ENCODE data around the gene TPT1.
A peak's percentile ranks its signal among the peaks of the same experiment; 100 is the strongest.
"Not testable (repeated sequence)": the region's sequence is repeated elsewhere in the genome, so short reads cannot be mapped to it uniquely, and the experiment has no call there.

TPT1 gene

GRCh38 chr13:45341034-45341798 is at the start of gene TPT1:
Gene TPT1 (minus strand): TSS chr13:45341183. CDS start chr13:45341069, 114 bp downstream.
- peak; percentile 97 for DNase-seq

- DNase-seq = not testable (repeated sequence)
Observed at GRCh38 chr13:45390348-45390747, 49.4 kb upstream of the TPT1 start.

- DNase-seq = no peak
Observed at GRCh38 chr13:45388664-45389063, 47.7 kb upstream of the TPT1 start.

- not testable (repeated sequence) for DNase-seq
Observed at GRCh38 chr13:45386892-45387575, 46.1 kb upstream of the TPT1 start.

GRCh38 chr13:45385907-45386553 is 45.0 kb upstream of the TPT1 start:
- DNase-seq = no peak

GRCh38 chr13:45385320-45385719 is 44.3 kb upstream of the TPT1 start:
- no peak for DNase-seq

- DNase-seq = no peak
Observed at GRCh38 chr13:45384474-45385174, 43.6 kb upstream of the TPT1 start.

GRCh38 chr13:45382739-45383138 is 41.8 kb upstream of the TPT1 start:
- DNase-seq = not testable (repeated sequence)

GRCh38 chr13:45381196-45381595 is 40.2 kb upstream of the TPT1 start:
- no peak for DNase-seq

- not testable (repeated sequence) for DNase-seq
Observed at GRCh38 chr13:45380708-45381107, 39.7 kb upstream of the TPT1 start.

GRCh38 chr13:45379516-45379915 is 38.5 kb upstream of the TPT1 start:
- DNase-seq = not testable (repeated sequence)

GRCh38 chr13:45378786-45379185 is 37.8 kb upstream of the TPT1 start:
- DNase-seq = not testable (repeated sequence)

GRCh38 chr13:45377314-45377713 is 36.3 kb upstream of the TPT1 start:
- DNase-seq = not testable (repeated sequence)

- not testable (repeated sequence) for DNase-seq
Observed at GRCh38 chr13:45376651-45377050, 35.7 kb upstream of the TPT1 start.

- no peak for DNase-seq
Observed at GRCh38 chr13:45374917-45375316, 33.9 kb upstream of the TPT1 start.

- no peak for DNase-seq
Observed at GRCh38 chr13:45373162-45373547, 32.2 kb upstream of the TPT1 start.

- no peak for DNase-seq
Observed at GRCh38 chr13:45372189-45373161, 31.5 kb upstream of the TPT1 start.

GRCh38 chr13:45370922-45371406 is 30.0 kb upstream of the TPT1 start:
- peak; percentile 34 for DNase-seq

GRCh38 chr13:45369116-45369515 is 28.1 kb upstream of the TPT1 start:
- DNase-seq = no peak

- no peak for DNase-seq
Observed at GRCh38 chr13:45368571-45368970, 27.6 kb upstream of the TPT1 start.

GRCh38 chr13:45368005-45368404 is 27.0 kb upstream of the TPT1 start:
- no peak for DNase-seq

- DNase-seq = peak; percentile 82
Observed at GRCh38 chr13:45367358-45367757, 26.4 kb upstream of the TPT1 start.
